ENCODE measurements around the gene COA3.

Gene COA3

GRCh38 chr17:42817866-42818265, 19.4 kb upstream of the COA3 start:
- no peak for DNase-seq

DNA sequence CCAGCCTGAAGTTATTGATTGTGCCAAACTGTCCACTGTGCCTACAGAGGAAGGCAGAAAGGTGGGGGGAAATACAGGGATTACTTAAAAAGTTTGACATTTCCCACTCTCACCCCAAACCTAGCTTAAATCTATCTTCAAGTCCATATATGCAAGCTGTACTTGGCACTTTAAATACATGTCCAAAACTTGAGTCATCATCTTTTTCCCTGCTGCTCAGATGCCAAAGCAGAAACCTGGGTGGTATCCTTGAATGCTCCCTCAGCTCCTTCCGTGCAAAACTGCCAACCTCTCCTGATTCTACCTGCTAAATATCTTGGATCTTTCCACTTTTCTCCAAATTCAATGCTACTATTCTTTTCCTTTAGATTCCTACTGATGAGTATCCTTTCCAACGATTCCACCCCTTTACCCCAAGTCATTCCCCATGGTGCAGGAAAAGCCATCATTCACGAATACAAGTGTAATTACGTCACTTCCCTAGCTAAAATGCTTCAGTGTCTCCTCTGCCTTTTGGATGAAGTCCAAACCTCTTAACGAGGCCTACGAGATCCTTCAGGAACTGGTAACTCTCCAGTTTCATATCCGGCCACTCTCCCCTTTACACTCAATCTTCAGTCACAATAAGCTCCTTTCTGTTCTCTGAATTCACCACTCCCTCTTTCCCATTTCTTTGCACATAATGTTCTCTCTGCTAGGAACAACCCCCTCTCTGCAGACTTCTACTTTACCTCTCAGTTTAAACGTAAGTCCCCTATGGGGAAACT, 16.3 kb upstream of the COA3 start:
- peak; percentile 51 for DNase-seq

- no peak for DNase-seq
Measured at GRCh38 chr17:42809250-42809649, 10.7 kb upstream of the COA3 start.

- no peak for DNase-seq
Measured at GRCh38 chr17:42806249-42806648, 7.7 kb upstream of the COA3 start.

- DNase-seq: no peak
Measured at GRCh38 chr17:42804918-42805367, 6.4 kb upstream of the COA3 start.

- no peak for DNase-seq
Measured at GRCh38 chr17:42803074-42803883, 4.8 kb upstream of the COA3 start.

DNA sequence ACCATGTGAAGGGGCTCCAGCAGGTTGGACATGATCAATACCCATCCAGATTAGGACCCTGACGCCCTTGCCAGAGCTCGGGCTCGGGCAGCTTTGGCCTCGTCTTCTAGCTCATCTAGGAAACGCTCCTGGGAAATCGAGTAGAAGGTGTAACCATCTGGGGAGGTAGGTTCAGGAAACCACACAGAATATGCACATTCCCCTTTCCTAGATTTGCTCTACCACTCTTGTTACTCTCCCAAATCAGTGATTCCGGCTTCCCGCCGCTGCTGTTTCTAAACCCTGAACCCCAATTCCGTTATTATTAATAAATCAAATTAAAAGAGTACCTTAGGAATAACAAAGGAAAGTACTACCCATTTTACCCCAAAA, 507 bp downstream of the COA3 start:
- no peak for DNase-seq

DNA sequence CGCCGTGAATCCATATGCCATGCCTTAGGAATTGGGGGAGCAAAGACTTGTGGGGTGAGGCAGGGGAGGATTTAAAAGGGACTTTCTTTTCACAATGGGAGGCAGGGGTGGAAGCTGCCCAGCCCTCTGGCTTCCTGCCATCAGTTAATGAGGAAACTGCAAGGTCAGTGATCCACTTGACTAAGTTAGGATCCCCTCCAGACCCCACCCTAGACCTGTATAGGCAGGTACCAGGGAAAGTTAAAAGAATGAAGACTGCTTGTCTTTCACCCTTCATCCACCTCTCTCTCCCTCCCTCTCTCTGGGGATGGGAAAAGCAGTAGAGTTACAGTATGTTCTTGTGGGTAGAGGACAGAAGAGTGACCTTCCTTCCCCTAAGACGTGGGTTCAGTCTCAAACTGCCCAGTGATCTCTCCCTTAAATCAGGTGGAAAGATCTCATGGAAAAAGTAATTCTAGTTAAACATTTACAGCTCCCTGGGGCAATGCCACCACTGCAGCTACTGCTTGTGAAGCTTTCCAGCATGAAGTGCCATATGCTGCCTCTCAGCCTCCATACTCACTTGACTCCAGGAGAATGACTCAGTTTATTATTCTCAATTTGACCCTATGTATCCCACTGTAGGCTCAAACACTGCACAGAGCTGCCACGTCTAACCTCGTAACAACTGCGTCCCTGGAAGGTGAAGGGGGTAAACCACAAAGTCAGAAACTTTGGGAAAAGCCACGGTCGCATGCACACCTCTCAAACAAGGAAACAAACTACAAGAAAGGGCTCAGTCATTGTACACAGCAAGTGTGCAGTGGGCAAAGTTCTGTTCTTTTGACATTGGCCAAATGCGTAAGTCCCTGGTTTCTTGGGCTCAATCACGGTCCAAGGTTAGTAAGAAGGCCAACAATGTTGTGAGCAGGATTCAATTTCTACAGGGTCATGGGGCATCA, 1.2 kb downstream of the COA3 start:
- no peak for DNase-seq

DNA sequence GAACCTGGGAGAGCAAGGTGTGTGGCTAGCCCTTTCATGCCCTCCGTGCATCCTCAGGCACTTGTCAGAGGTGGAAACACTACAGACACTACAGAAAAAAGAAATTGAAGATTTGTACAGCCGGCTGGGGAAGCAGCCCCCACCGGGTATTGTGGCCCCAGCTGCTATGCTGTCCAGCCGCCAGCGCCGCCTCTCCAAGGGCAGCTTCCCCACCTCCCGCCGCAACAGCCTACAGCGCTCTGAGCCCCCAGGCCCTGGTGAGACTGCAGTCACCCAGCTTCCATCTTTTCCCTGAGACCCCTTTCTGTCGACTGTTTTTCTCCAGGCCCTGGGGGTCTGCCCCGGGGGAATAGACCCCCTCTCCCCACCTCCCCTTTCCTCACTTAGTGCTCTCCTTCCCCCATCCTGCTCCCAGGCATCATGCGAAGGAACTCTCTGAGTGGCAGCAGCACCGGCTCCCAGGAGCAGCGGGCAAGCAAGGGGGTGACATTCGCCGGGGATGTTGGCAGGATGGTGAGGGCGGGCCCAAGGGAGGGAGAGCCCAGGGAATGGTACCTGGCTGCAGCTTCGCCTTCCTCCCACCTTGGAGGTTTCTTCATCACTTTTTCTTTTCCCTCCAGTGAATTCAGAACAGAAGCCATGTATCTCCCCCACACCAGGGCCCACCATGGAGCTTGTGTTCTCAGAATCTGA, 2.3 kb downstream of the COA3 start:
- DNase-seq: no peak

DNA sequence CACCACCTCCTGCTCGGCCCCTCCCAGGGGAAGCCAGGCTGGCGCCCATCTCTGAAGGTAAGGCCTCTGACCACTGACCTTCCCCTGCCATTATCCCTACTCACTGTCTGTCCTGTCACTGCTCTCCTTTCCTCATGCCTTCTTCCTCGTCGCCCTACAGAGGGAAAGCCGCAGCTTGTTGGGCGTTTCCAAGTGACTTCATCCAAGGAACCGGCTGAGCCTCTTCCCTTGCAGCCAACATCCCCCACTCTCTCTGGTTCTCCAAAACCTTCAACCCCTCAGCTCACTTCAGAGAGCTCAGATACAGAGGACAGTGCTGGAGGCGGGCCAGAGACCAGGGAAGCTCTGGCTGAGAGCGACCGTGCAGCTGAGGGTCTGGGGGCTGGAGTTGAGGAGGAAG, 3.0 kb downstream of the COA3 start:
- DNase-seq: no peak

GRCh38 chr17:42795061-42795460, 3.4 kb downstream of the COA3 start:
- DNase-seq: no peak

GRCh38 chr17:42792545-42792944, 6.0 kb downstream of the COA3 start:
- DNase-seq: no peak

GRCh38 chr17:42791948-42792347, 6.6 kb downstream of the COA3 start:
- no peak for DNase-seq

GRCh38 chr17:42787266-42787665, 11.2 kb downstream of the COA3 start:
- no peak for DNase-seq

DNA sequence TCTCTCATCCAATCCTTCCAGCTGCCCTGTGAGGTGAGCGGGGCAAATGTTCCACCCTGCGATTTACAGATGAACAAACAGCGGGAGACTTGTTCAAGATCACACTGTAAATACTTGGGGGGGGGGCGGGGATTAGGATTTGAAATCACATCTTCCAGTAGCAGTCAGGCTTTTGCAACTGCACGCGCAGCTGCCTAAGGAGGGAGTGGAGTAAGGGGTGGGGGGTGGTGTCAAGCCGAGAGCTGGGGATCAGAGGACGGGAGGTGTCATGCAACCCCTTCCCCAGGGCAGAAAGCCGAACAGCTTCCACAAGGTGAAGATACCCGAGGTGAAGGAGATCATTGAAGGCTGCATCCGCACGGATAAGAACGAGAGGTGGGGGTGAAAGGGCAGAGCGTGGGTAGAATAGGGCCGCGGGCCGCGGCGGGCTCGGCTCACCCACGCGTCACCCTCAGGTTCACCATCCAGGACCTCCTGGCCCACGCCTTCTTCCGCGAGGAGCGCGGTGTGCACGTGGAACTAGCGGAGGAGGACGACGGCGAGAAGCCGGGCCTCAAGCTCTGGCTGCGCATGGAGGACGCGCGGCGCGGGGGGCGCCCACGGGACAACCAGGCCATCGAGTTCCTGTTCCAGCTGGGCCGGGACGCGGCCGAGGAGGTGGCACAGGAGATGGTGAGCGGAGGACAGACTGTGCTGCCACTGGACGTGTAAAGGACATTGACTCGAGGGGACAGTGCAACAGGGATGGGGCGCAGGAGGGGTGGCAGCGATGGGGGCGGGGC, 13.5 kb downstream of the COA3 start:
- no peak for DNase-seq

DNA sequence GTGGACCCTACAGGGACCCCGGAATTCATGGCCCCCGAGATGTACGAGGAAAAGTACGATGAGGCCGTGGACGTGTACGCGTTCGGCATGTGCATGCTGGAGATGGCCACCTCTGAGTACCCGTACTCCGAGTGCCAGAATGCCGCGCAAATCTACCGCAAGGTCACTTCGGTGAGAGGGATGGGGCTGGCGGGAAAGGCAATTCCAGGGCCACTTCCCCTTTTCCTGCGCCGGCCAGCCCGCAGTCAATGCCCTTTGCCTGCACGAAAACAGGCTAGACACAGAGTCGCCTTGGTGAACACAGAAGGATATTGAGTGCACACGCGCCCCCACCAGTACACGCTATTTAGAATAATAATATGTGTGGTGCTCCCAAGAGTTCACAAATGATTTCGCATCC, 14.1 kb downstream of the COA3 start:
- no peak for DNase-seq

- DNase-seq: no peak
Measured at GRCh38 chr17:42783791-42784138, 14.7 kb downstream of the COA3 start.

DNA sequence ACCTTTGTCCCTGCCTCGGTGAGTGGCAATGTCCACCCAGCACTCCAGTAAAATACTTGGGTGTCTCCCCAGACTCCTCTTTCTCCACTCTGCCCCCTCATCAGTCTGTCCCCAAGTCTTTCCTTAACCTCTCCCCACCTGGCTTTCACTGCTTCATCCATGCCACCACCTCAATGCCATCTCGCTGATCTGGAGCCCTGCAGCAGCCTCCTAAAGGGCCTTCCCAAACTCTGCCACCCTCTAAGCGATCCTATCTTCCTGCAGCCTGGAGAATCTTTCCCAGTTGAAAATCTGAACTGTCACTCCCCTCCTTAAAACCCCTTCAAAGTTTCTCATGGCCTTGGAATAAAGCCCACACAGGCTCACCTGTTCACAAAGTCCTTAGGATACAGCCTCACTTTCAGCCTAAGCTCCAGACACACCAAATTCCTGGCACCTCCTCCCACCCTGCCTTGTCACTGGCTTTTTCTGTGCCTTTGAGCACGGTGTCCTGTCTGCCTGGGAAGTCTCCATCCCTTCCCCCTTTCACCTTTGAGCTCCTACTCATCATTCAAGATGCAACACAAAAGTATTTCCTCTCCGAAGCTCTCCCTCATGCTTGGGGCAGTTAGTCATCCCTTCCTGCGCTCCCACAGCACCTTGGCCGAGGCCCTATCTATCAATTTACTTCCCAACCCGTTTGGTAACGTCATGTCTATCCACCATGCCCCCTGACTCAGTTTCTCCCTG, 15.3 kb downstream of the COA3 start:
- no peak for DNase-seq

- peak; percentile 69 for DNase-seq
Measured at GRCh38 chr17:42782166-42783061, 16.1 kb downstream of the COA3 start.

GRCh38 chr17:42781639-42782165, 16.8 kb downstream of the COA3 start:
- no peak for DNase-seq
